NT2/D1 (cell line): Measurements from ENCODE around the gene SLC6A13.

ENCODE experiments used
- DNase-seq: peaks from one replicate; pipeline ENCODE4 v3.0.0-alpha.2; 2011; ENCODE audit warnings: low read depth, low spot score
- H3K27me3 ChIP-seq: 2 replicates; pipeline ENCODE4 v1.6.0; 2011; ENCODE audit warnings: mild to moderate bottlenecking; ENCODE audit not compliant: insufficient read length, insufficient read depth
- H3K36me3 ChIP-seq: 2 replicates; pipeline ENCODE4 v1.6.1; 2011; ENCODE audit warnings: mild to moderate bottlenecking, low read length, mixed read lengths; ENCODE audit not compliant: insufficient read depth, insufficient read length
- H3K4me1 ChIP-seq: 2 replicates; pipeline ENCODE4 v1.5.1; 2011; ENCODE audit not compliant: insufficient read depth, insufficient read length
- H3K4me3 ChIP-seq: 2 replicates; pipeline ENCODE4 v1.5.1; 2011; ENCODE audit warnings: low read depth; ENCODE audit not compliant: insufficient read length
- H3K9ac ChIP-seq: 2 replicates; pipeline ENCODE4 v1.6.0; 2011; ENCODE audit warnings: low read depth; ENCODE audit not compliant: insufficient read length
- H3K9me3 ChIP-seq: 2 replicates; pipeline ENCODE4 v1.5.1; 2011; ENCODE audit warnings: mild to moderate bottlenecking, low read length; ENCODE audit not compliant: insufficient read depth
- SUZ12 ChIP-seq: IDR thresholded peaks from 2 replicates; pipeline ENCODE4 v1.6.1; 2011; ENCODE audit not compliant: insufficient read length, insufficient read depth; ENCODE audit errors: extremely low read depth
- YY1 ChIP-seq: IDR thresholded peaks from 2 replicates; pipeline ENCODE4 v1.6.1; 2011; ENCODE audit not compliant: insufficient read length, insufficient read depth
- ZNF274 ChIP-seq: IDR thresholded peaks from 2 replicates; pipeline ENCODE4 v1.6.1; 2011; ENCODE audit warnings: mild to moderate bottlenecking, low read depth, low read length

The SLC6A13 gene

GRCh38 chr12:234019-234418 lies 28.6 kb downstream of the SLC6A13 start:
- Histone ChIP-seq H3K9me3 (peaks cover 31% of the 10 kb centered on the region; the same call in 1 of the 2 replicates), H3K9ac (no peak overlapping the region), H3K27me3 (no peaks in the 10 kb centered on the region), H3K4me3 (no peak overlapping the region), H3K36me3 (no peaks in the 10 kb centered on the region), H3K4me1 (peaks cover 23% of the 10 kb centered on the region)
- no peak for DNase-seq
- TF ChIP-seq SUZ12: no peak
- no peak for TF ChIP-seq ZNF274
- TF ChIP-seq YY1: no peak

- no peak for DNase-seq
- Histone ChIP-seq H3K27me3 (peaks cover 2% of the 10 kb centered on the region), H3K36me3 (no peaks in the 10 kb centered on the region), H3K9ac (no peak overlapping the region), H3K4me3 (no peak overlapping the region), H3K9me3 (peaks cover 29% of the 10 kb centered on the region; the same call in 1 of the 2 replicates), H3K4me1 (peaks cover 23% of the 10 kb centered on the region)
- TF ChIP-seq SUZ12 (no peak), ZNF274 (no peak), YY1 (no peak)
These were observed 29.0 kb downstream of the SLC6A13 start for GRCh38 chr12:233615-233968.

- no peak for TF ChIP-seq ZNF274
- TF ChIP-seq YY1: no peak
- no peak for TF ChIP-seq SUZ12
- Histone ChIP-seq H3K36me3 (no peaks in the 10 kb centered on the region), H3K4me1 (peaks cover 23% of the 10 kb centered on the region), H3K27me3 (peaks cover 3% of the 10 kb centered on the region), H3K4me3 (no peak overlapping the region), H3K9me3 (peaks cover 28% of the 10 kb centered on the region; the same call in 1 of the 2 replicates), H3K9ac (no peak overlapping the region)
- no peak for DNase-seq
These were observed 29.7 kb downstream of the SLC6A13 start for GRCh38 chr12:232731-233614.

- H3K27me3 ChIP-seq: peaks cover 3% of the 10 kb centered on the region
- H3K4me3 ChIP-seq: no peak overlapping the region
- DNase-seq: no peak
- H3K9ac ChIP-seq: no peak overlapping the region
- H3K36me3 ChIP-seq: no peaks in the 10 kb centered on the region
- H3K4me1 ChIP-seq: peaks cover 23% of the 10 kb centered on the region
- H3K9me3 ChIP-seq: peaks cover 9% of the 10 kb centered on the region; the same call in 1 of the 2 replicates
- no peak for TF ChIP-seq SUZ12
- no peak for TF ChIP-seq ZNF274
- TF ChIP-seq YY1: no peak
These were observed 31.5 kb downstream of the SLC6A13 start for GRCh38 chr12:230925-231671.

- Histone ChIP-seq H3K36me3 (no peaks in the 10 kb centered on the region), H3K4me1 (peaks cover 23% of the 10 kb centered on the region), H3K9ac (no peak overlapping the region), H3K4me3 (no peak overlapping the region), H3K27me3 (peaks cover 3% of the 10 kb centered on the region), H3K9me3 (no peaks in the 10 kb centered on the region)
- TF ChIP-seq ZNF274 (no peak), SUZ12 (no peak), YY1 (no peak)
- no peak for DNase-seq
These were observed 33.0 kb downstream of the SLC6A13 start for GRCh38 chr12:229441-230191.

GRCh38 chr12:228846-229200 lies 33.8 kb downstream of the SLC6A13 start:
- no peak for DNase-seq
- no peaks in the 10 kb centered on the region for H3K36me3 ChIP-seq

More at GRCh38 chr12:228846-229200, 33.8 kb downstream of the SLC6A13 start:
- no peak overlapping the region for H3K4me3 ChIP-seq
- H3K27me3 ChIP-seq: peaks cover 3% of the 10 kb centered on the region
- TF ChIP-seq ZNF274: no peak
- no peak for TF ChIP-seq SUZ12
- no peak for TF ChIP-seq YY1
- H3K9me3 ChIP-seq: no peaks in the 10 kb centered on the region
- H3K4me1 ChIP-seq: peaks cover 23% of the 10 kb centered on the region
- no peak overlapping the region for H3K9ac ChIP-seq
